Bronchial epithelial cell (primary cell): Measurements from ENCODE around the gene MAMLD1. TPM values are rescaled to one million over a fixed set of nuclear protein-coding genes. Genes with fewer than 3 reads are reported as not detected.

Source experiments
- DNase-seq: peaks from one replicate; pipeline ENCODE4 v3.0.0-alpha.2; 2010; ENCODE audit warnings: low read depth
- FAIRE-seq: peaks from 2 replicates; lab custom pipeline; 2011; peaks lifted over from hg19 to GRCh38; lab: Jason Lieb, UNC
- H3K27me3 ChIP-seq: 2 replicates; pipeline ENCODE4 v1.5.1; 2011; ENCODE audit warnings: low read length; ENCODE audit not compliant: control insufficient read depth, insufficient read depth
- H3K36me3 ChIP-seq: 2 replicates; pipeline ENCODE4 v1.5.1; 2011; ENCODE audit warnings: low read length; ENCODE audit not compliant: control insufficient read depth, insufficient read depth
- H3K4me3 ChIP-seq: 2 replicates; pipeline ENCODE4 v1.5.1; 2011; ENCODE audit warnings: mild to moderate bottlenecking, low read depth, low read length, control low read depth
- CTCF ChIP-seq: IDR thresholded peaks from 2 replicates; pipeline ENCODE4 v1.5.1; 2011; ENCODE audit warnings: mild to moderate bottlenecking, moderate library complexity, low read length, control low read depth, inconsistent platforms; ENCODE audit not compliant: insufficient read depth, severe bottlenecking
- total RNA-seq: library from RNA; depleted of rRNA; stranded (reverse); fragments of >200 nt; gene quantifications from 2 replicates; pipeline ENCODE4 v1.2.1, GENCODE V29; 2014

Gene MAMLD1
- total RNA-seq, 1 donor from 2014 or later: under 0.01 TPM

GRCh38 chrX:150478496-150479492, 115.7 kb downstream of the MAMLD1 start:
- H3K4me3 ChIP-seq: no peak overlapping the region
- no peak for FAIRE-seq
- no peak for DNase-seq
- no peak for TF ChIP-seq CTCF
- no peaks in the 10 kb centered on the region for H3K27me3 ChIP-seq
- no peaks in the 10 kb centered on the region for H3K36me3 ChIP-seq

GRCh38 chrX:150482537-150483206, 119.6 kb downstream of the MAMLD1 start:
- Histone ChIP-seq H3K27me3 (no peaks in the 10 kb centered on the region), H3K36me3 (no peaks in the 10 kb centered on the region), H3K4me3 (no peak overlapping the region)
- peak; percentile 87 for DNase-seq
- no peak for FAIRE-seq
- TF ChIP-seq CTCF: no peak

DNA sequence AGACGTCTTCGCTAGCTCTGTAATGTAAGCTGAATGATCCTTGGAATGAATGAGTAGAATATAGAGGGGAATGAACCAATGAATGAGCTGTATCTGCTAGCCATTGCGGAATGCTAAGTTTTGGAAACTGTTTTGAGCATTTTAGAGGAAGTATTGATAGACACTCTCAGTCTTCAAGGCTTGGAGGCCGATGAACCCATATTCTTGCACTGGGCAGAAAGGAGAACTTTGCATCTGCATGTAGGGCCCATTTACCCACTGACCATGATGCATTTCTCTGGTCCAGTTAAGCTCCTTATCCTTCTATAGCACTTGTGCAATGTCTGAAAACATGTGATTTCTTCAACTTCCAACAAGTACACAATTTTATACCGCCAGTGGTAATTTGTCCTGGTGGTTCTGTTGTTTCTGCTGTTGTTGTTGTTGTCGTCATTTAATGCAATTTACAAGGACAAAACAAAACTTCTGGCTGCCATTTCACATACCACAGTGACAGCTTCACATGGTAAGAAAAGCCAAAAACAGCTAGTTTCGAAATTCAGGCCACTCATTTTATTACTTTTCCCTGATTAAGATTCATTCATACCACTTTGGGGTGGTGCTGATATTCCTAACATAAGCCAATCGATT, 120.4 kb downstream of the MAMLD1 start:
- TF ChIP-seq CTCF: no peak
- Histone ChIP-seq H3K27me3 (no peaks in the 10 kb centered on the region), H3K36me3 (no peaks in the 10 kb centered on the region), H3K4me3 (no peak overlapping the region)
- DNase-seq (no peak), FAIRE-seq (no peak)

GRCh38 chrX:150486011-150486410, 122.9 kb downstream of the MAMLD1 start:
- Histone ChIP-seq H3K4me3 (no peak overlapping the region), H3K36me3 (no peaks in the 10 kb centered on the region), H3K27me3 (no peaks in the 10 kb centered on the region)
- FAIRE-seq: no peak
- TF ChIP-seq CTCF: peak; percentile 72
- DNase-seq: peak; percentile 35

GRCh38 chrX:150487369-150488094, 124.4 kb downstream of the MAMLD1 start:
- no peaks in the 10 kb centered on the region for H3K27me3 ChIP-seq
- FAIRE-seq: no peak
- DNase-seq: no peak
- H3K4me3 ChIP-seq: no peak overlapping the region
- H3K36me3 ChIP-seq: no peaks in the 10 kb centered on the region
- no peak for TF ChIP-seq CTCF
